GM04503 (cell line): Measurements from ENCODE around the gene GMPPB.
"Not testable (repeated sequence)": the region's sequence is repeated elsewhere in the genome, so short reads cannot be mapped to it uniquely, and the experiment has no call there.

Source experiments
- DNase-seq: peaks from one replicate; pipeline ENCODE4 v3.0.0-alpha.2; 2012; ENCODE audit warnings: low read depth

Gene GMPPB

DNA sequence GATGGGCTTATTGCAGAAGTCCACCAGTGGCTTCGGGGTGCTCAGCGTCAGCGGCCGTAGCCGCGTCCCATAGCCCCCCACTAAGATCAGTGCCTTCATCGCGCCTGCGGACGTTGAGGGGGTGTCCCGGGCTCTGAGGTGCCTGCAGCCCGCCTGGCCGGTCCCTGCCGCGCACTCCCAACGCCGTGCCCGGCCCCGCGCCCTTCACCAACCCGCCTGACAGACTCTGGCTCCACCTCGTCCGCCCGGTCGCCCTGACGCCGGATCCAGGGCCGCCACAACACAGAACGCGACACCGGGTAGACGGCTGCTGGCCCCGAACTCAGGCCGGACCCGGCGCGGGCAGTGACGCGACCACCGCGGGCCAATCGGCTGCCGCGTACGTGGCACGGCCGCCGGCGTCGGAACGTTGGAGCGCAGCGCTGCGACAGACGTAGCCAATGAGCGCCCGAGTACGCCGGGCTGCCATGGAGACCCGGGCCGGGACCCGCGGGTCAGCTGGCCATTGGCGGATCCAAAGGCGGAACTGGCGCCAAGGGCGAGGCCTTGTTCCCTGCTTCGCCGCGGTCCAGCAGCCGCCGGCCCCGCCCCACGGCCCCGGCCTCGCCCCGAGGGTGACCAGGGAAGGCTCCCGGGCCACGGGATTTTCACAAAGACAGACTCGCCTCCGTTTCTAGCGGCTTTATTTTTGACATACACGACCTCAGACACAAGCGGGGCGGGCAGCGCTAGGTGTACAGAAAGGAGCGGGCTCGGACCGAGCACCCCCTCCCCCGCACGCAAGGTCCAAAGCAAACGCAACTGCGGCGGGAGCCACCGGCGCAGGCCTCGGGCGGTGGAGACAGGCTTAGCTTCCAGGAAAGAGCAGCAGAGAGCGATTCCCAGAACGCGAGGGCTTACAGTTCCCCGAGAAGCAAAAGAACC lies at the start of gene GMPPB:
Gene GMPPB (minus strand): TSS at position 324 of the 924 bp plus-strand sequence. CDS start 225 bp downstream, at position 99.
- DNase-seq, result peak; percentile 83

DNA sequence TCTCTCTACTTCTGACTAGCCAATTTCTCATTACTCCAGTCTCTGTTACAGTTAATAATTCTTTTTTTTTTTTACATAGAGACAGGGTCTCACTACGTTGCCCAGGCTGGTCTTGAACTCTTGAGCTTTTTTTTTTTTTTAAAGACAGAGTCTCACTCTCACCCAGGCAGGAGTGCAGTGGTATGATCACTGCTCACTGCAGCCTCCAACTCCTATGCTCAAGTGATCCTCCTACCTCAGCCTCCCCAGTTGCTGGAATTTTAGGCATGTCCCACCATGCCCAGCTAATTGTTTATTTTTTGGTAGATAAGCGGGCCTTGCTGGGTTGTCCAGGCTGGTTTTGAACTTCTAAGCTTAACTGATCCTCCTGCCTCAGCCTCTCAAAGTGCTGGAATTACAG lies 49.0 kb upstream of the GMPPB start:
- DNase-seq, result no peak

DNA sequence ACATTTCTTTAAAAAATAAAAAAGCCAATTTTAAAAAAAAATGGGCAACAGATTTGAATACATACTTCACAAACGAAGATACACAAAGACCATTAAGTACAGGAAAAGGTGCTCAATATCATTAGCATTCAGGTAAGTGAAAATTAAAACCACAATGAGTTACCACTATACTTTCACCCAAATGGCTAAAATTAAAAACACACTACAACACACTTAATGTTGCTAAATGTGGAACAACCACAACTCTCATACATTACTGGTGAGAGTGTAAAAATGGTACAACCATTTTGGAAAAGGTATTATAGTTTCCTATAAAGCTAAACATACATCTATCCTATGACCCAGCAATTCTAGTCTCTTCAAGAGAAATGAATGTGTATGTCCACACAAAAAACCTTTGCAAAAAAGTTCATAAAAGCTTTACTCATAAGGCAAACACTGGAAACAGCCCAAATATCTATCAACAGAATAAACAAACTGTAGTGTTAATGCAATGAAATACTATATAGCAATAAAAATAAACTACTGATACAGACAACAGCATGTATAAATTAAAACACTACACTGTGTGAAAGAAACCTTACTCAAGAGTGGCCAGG lies 47.7 kb upstream of the GMPPB start:
- DNase-seq, result no peak

DNA sequence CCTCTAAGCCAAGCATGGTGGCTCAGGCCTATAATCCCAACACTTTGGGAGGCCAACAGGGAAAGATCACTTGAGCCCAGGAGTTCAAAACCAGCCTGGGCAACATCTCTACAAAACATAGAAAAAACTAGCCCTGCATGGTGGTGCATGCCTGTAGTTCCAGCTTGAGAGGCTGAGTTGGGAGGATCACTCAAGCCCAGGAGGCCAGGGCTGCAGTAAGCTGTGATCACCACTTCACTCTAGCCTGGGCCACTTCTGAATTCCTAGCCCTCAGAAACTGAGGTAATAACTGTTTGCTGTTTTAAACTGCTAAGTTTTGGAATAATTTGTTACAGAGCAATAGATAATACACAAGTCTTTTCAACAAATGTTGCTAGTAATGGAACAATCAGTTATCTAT lies 46.2 kb upstream of the GMPPB start:
- no peak for DNase-seq

DNA sequence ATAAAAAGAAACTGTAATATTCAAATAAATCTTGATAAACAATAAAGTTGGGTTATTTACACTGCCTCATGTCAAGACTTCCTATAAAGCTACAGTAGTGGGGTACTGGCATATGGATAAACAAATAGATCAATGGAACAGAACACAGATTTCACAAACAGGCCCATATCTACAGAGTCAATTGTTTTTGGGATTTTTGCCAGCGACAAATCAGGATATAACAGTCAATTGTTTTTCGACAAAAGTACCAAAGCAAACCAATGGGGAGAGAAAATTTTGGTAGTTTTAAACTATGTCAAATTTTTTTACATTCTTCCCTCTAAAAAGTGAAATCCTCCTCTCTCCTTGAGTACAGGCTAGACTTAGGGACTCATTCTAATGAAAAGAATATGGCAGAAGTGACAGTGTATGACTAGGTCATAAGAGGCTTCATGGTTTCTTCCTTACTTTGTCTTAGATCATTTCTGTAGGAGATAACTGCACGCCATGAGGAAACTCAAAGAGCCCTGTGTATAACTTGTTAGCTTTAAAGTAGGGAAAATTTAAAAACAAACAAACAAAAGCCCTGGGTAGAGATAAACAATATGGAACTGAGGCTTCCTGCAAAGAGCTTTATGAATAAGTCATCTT lies 45.6 kb upstream of the GMPPB start:
- DNase-seq, result no peak

DNA sequence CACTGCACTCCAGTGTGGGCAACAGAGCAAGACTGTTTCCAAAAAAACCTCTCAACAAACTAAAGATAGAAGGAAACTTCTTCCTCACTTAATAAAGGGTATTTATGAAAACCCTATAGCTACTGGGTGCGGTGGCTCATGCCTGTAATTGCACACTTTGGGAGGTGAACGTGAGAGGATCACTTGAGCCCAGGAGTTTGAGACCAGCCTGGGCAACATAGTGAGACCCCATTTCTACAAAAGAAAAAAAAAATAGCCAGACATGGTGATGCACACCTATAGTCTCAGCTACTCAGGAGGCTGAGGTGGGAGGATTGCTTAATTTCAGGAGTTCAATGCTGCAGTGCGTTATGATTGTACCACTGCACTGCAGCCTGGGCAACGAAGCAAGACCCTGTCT lies 40.2 kb upstream of the GMPPB start:
- DNase-seq, result no peak

DNA sequence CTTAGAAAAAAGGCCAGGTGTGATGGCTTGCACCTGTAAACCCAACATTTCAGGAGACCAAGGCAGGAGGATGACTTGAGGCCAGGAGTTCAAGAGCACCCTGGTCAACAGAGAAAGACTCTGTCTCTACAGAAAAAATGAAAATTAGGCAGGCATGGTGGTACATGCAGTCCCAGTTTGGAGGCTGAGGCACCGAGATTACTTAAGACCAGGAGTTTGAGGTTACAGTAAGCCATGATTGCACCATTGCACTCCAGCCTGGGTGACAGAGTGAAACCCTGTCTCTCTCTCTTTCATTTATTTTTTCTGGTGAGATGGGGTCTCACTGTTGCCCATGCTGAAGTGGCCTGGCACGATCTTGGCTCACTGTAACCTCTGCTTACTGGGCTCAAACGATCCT lies 37.9 kb upstream of the GMPPB start:
- no peak for DNase-seq

DNA sequence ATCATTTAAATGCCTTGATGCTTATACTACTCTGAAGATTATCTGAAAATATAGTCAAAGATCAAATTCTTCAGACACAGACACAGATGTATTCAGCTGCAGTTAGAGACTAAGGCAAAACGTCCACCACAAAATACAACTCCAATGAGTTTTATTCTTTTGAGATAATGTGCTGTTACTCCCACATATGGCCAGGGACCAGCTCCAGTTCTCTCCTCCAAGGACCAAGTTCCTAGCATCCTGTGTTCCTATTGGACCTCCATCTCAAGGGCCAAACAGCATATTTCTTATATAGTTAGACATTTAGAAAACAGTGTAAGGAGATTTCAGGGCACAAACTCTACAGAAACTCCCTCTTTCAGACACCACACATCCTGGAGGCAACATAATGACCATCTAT lies 35.5 kb upstream of the GMPPB start:
- DNase-seq, result no peak

DNA sequence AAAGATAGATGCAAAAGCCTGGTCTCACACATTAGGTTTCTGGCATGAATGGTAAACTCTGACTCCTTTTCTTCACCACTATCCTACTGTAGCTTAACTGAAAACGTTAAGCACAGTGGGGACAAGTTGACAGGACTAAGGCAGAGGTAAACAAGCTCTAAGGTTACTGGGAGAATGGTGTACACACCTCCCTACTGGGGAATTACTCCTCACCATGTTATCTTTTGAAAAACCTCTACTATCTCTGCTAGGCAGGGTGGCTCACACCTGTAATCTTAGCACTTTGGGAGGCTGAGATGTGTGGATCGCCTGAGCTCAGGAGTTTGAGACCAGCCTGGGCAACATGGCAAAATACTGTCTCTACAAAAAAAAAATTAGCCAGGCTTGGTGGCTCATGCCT lies 33.4 kb upstream of the GMPPB start:
- DNase-seq, result no peak

DNA sequence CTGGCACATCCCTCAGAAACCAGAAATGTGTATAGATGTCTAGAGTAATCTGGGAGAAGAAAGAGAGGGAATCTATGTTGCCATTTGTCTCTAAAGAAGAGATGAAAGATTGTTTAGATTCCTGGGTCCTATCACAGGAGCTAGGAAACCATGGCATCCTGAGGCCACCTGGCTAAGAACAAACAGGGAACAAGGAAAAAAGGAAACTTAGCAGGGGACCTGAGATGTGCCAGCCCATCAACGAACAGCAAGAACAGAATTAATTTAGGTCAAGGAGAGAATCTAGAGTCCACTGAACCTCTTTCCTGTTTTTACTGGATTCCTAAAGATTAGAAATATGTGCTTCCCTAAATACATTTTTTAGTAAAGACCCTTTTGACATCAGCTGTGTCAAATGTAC lies 32.3 kb upstream of the GMPPB start:
- DNase-seq, result no peak

DNA sequence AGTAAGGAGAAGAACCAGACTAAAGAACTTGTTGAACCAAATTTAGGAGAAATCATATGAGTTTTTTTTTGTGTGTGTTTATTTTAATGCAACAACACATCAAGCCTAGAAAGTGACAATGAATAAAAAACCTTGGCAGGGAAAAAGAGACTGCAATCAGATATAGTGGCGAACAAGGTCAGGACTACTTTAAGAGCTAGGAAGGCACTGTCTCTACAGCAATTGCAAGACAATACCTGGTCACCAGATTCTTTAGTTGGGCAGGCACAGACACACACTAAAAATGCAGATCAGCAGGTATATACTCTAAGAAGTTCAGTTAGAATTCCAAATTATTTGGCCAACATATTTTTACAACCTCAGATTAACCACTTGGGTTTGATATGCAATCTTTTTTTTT lies 30.8 kb upstream of the GMPPB start:
- no peak for DNase-seq

DNA sequence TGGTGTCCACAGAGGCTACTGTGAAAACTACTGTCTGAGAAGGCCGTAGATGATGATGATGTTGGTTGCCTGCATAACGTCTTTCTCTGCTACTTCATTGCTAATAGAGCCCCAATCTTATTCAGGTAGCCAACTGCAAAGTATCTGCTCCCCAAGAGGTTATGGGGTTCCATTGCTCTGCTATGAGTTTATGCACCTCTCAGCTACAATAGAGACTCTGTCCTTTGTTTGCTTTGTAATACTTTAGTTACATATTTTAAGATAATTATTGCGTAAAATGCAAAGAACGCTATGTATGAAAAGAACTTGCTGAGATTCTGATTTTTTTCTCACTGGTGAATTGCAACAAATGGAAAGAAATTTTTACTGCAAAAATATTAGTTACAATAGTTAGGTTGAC lies 27.8 kb upstream of the GMPPB start:
- no peak for DNase-seq

DNA sequence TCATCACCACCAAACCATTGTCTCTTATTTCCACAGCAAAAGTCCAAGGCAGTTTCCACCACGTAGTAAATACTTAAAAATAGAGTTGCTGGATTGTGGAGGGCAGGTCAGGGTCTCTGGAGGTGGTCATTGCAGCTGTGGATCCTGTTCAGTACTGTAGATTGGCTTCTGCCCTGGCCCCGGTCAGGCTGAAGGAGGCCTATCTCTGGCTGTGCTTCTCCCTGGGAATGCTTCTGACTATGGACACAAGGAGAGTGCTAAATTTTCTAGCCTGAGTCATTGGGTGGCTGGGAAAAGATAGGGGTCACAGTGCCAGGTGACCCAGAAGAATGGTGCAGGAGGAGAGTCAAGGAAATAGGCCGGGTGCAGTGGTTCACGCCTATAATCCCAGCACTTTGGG lies 26.3 kb upstream of the GMPPB start:
- no peak for DNase-seq

DNA sequence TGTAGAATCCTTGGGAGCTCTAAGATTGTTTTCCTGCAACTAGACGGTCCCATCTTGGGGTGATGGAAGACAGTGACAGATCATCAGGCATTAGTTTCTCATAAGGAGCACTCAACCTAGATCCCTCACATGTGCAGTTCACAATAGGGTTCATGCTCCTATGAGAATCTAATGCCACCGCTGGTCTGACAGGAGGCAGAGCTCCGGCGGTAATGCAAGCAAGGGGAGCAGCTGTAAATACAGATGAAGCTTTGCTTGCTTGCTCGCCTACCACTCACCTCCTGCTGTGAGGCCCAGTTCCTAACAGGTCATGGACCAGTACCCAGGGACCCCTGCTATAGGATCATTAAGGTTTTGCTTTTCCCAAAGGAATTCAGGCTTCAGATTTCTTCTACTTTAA lies 25.1 kb upstream of the GMPPB start:
- DNase-seq, result not testable (repeated sequence)

DNA sequence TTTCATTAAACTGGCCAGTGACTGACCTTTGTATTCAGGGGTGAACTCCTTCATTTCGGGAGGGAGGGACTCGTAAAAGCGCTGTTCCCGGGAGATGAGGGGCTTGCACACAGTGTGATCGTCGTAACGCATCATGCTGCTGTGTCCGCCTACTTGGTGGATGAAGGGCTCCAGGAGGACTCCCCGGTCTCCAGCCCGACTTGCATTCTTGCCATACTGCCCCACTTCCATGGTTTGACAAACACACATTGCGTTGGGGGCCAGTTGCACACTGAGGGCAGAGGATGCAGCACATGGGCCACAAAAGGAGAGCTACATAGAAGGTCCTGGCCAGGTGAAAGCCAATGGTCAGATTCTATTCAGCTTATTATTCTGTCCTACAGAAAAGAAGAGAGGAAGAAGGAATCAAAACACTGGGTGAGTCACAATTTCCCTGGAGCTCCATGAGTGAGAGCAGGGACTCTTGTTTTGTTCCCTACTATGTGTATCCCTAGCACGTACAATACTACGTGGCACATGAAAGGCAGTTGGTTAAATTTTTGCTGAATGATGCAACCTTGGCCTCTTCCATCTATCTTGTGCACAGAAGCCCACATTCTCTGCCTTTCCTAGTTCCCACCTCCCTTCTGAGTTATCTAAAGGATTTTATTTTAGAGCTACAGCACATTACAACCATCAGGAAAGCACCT lies 24.2 kb upstream of the GMPPB start:
- DNase-seq, result peak; percentile 17

DNA sequence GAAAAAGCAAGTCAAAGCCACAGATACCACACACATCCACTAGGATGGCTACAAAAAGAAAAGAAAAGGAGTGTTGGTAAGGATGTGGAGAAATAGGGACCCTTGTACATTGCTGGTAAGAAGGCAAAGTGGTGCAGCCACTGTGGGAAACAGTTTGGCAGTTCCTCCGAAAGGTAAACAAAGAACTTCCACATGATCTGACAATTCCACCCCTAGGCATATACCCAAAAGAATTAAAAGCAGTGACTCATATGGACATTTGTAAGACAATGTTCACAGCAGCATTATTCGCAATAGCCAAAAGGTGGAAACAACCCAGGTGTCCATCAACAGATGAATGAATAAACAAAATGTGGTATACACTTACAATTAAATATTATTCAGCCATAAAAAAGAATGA lies 22.2 kb upstream of the GMPPB start:
- no peak for DNase-seq

DNA sequence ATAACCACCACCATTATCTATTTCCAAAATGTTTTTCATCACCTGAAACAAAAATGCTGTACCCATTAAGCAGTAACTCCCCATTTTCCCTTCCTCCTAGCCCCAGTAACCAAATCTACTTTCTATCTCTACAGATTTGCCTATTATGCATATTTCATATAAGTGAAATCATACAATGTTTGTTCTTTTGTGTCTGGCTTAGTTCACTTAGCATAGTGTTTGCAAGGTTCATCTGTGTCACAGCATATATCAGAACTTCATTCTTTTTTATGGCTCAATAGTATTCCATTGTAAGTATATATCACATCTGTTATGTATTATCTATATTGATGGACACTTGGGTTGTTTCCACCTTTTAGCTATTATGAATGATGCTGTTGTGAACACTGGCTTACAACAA lies 16.7 kb upstream of the GMPPB start:
- DNase-seq, result no peak

DNA sequence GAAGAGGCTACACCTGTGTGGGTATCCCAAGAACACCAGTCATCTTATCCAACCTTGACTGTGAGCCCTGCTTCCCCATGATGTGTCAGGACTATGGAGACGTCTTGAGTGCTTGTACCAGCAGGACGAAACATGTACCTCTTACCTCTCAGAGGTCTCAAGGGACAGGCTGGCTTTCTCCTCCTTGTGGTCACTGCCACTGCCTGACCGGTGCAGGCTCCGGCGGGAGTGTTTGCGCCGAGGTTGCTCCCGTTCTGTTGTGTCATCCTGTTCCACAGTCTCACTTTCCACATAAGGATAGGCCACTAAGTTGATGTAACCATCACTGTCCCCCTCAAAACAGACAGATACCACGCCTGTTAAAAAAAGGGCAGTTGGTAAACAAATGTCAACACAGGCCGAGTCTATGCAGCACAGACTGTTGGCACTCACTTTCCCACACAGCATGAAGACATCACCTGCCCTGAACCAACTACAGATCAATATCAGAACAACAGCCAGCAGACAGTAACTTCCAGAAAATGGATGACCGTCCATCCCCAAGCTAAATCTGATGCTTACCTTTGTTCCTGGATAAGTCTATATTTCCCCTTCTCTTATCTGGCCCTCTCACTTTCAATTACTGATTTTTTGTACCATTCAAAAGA lies 14.4 kb upstream of the GMPPB start:
- DNase-seq, result no peak

DNA sequence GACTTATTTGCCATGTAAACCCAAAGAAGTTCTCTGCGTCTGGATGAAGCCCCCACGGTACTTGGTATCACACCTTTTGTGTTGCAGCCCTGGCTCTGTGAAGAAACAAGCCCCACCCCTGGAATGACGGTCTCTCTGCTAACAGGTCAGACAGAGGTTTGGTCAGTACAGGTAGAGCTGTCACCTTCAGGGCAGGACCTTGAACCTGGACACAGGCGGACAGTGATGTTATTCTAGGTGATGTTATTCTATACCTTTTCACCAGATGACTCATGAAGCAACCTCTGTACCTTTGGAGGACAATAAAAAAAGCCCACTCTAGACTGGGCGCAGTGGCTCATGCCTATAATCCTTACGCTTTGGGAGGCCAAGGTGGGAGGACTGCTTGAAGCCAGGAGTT lies 11.0 kb upstream of the GMPPB start:
- DNase-seq, result no peak

DNA sequence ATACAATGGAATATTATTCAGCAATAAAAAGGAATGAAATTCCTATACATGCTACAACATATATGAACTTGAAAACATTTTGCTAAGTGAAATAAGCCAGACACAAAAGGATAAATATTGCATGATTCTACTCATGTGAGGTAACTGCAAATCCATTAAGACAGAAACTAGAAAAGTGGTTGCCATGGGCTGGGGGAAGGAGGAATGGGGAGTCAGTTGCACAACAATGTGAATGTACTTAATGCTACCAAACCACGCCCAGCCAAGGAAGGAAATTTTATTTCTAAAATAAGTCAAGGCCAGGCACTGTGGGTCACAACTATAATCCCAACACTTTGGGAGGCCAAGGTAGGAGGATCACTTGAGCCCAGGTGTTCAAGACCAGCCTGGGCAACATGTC lies 9.8 kb upstream of the GMPPB start:
- no peak for DNase-seq

DNA sequence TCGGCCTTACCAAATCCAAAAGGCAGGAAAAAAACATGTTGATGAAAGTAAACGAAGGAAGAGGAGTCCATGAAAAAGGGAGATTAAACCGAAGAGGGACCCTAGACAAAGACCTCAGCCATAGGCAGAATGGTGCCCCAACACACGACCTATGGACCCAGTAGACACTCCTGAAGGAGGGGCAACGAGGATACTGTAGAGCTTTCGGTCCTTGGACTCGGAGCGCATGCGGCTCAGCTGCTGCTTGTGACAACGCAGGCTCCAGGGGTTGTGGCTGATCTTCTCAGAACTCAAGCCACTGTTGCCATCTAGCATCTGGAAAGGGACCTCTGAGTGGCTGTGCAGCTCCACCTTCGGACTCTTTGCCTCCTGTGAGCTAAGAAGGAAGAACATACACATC lies 8.8 kb upstream of the GMPPB start:
- no peak for DNase-seq

DNA sequence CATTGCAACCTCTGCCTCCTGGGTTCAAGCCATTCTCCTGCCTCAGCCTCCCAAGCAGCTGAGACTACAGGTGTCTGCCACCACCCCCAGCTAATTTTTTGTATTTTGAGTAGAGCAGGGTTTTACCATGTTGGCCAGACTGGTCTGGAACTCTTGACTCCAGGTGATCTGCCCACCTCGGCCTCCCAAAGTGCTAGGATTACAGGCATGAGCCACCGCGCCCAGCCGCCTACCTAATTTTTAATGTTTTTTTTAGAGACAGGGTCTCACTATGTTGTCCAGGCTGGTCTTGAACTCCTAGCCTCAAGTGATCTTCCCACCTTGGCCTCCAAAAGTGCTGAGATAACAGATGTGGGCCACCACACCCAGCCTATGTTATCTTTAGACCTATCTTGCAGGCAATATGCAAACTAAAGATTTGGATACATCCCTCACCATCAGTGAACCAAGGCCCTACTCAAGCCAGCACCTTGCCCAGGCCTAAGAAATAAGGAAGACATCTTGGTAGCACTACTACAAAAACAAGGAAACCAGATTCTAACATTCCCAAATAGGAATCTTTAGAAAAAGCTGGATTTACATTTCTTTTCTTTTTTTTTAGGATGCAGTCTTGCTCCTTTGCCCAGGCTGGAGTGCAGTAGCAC lies 6.3 kb upstream of the GMPPB start:
- DNase-seq, result no peak
